ENCODE data around the gene SLC5A11. TPM values are rescaled to one million over a fixed set of nuclear protein-coding genes. Genes with fewer than 3 reads are reported as not detected.

Gene SLC5A11
- polyA plus RNA-seq, 2 donors = 0.01 TPM; not detected in 1

DNA sequence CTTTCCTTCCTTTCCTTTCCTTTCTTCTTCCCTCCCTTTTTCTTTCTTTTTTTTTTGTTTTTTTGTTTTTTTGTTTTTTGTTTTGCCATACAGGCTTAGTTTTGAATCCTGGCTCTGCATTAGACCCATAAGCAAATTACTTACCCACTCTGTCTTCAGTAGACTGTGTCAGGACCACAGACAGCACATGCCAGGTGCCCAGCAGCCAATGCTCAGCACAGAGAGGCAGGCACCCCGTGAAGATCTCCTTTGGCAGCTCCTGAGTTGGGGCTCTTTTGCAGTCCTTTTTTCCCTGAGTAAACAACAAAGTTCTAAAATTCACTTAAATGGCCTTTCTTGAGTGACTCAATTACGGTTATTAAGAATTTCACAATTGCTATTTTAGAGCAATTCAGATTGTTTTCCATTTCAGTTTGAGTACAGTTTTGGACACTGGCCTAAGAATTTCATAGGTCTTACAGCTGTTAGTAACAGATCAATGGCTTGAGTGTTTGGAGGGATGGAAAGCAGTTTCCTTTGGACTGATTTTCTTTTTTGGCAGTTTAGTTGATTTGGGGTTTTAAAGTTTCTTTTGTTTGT, 26.2 kb upstream of the SLC5A11 start:
- Histone ChIP-seq H3K9me3 (ENCODE audit: control insufficient read depth in 2 of 2, insufficient read depth in 1 of 2, low read depth in 1 of 2, low read length in 1 of 2) (no peaks in the 10 kb centered on the region), H3K4me3 (ENCODE audit: low read depth in 1 of 2, low read length in 2 of 2) (no peak overlapping the region), H3K27ac (ENCODE audit: low read depth in 2 of 2, low read length in 1 of 2) (no peak overlapping the region), H3K27me3 (ENCODE audit: control insufficient read depth in 1 of 2, insufficient read depth in 2 of 2, low read length in 2 of 2) (no peaks in the 10 kb centered on the region), H3K4me1 (ENCODE audit: control insufficient read depth in 2 of 2, insufficient read depth in 2 of 2, low read length in 1 of 2) (peaks cover 0 to 4% of the 10 kb centered on the region in 2 donors), H3K36me3 (ENCODE audit: control insufficient read depth in 2 of 2, insufficient read depth in 2 of 2, low read length in 1 of 2) (peaks cover 31 to 63% of the 10 kb centered on the region in 2 donors)
- WGBS, 2 donors = 61 to 64% methylated on average over 2 of the region's 2 CpGs

GRCh38 chr16:24820522-24820921, 25.2 kb upstream of the SLC5A11 start:
- peak overlapping the region in 1 of 2 donors; percentile 33 for H3K27ac ChIP-seq (ENCODE audit: low read depth in 2 of 2, low read length in 1 of 2)
- no peak overlapping the region for H3K4me3 ChIP-seq (ENCODE audit: low read depth in 1 of 2, low read length in 2 of 2)
- H3K9me3 ChIP-seq (ENCODE audit: control insufficient read depth in 2 of 2, insufficient read depth in 1 of 2, low read depth in 1 of 2, low read length in 1 of 2) = no peaks in the 10 kb centered on the region
- 45 to 46% methylated on average over 1 of the region's 1 CpG for WGBS, 2 donors
- H3K4me1 ChIP-seq (ENCODE audit: control insufficient read depth in 2 of 2, insufficient read depth in 2 of 2, low read length in 1 of 2) = peaks cover 0 to 4% of the 10 kb centered on the region in 2 donors
- peaks cover 31 to 60% of the 10 kb centered on the region in 2 donors for H3K36me3 ChIP-seq (ENCODE audit: control insufficient read depth in 2 of 2, insufficient read depth in 2 of 2, low read length in 1 of 2)
- no peaks in the 10 kb centered on the region for H3K27me3 ChIP-seq (ENCODE audit: control insufficient read depth in 1 of 2, insufficient read depth in 2 of 2, low read length in 2 of 2)

DNA sequence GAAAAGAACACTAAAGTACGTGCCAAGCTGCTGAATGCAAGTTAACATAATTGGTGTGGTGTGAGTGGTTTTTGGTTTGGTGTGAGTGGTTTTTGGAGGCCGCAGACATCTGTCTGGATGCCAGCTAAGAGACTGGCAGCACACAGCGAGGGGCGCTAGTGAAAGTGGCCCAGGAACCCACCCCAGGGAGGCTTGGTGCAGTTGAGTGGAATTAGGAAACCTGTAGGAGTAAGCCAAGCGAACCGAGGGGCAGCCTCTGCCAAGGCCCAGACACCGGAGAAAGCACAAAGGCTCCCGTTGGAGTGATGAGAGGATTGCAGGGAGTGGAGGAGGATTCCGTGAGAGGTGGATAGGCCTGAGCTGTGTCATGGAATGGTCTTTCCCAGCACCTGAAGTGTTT, 24.6 kb upstream of the SLC5A11 start:
- no peaks in the 10 kb centered on the region for H3K9me3 ChIP-seq (ENCODE audit: control insufficient read depth in 2 of 2, insufficient read depth in 1 of 2, low read depth in 1 of 2, low read length in 1 of 2)
- 83 to 93% methylated on average over 9 of the region's 9 CpGs for WGBS, 2 donors
- H3K4me3 ChIP-seq (ENCODE audit: low read depth in 1 of 2, low read length in 2 of 2) = no peak overlapping the region
- no peaks in the 10 kb centered on the region for H3K27me3 ChIP-seq (ENCODE audit: control insufficient read depth in 1 of 2, insufficient read depth in 2 of 2, low read length in 2 of 2)
- no peak overlapping the region for H3K27ac ChIP-seq (ENCODE audit: low read depth in 2 of 2, low read length in 1 of 2)
- H3K36me3 ChIP-seq (ENCODE audit: control insufficient read depth in 2 of 2, insufficient read depth in 2 of 2, low read length in 1 of 2) = peaks cover 31 to 54% of the 10 kb centered on the region in 2 donors
- H3K4me1 ChIP-seq (ENCODE audit: control insufficient read depth in 2 of 2, insufficient read depth in 2 of 2, low read length in 1 of 2) = peaks cover 0 to 4% of the 10 kb centered on the region in 2 donors

DNA sequence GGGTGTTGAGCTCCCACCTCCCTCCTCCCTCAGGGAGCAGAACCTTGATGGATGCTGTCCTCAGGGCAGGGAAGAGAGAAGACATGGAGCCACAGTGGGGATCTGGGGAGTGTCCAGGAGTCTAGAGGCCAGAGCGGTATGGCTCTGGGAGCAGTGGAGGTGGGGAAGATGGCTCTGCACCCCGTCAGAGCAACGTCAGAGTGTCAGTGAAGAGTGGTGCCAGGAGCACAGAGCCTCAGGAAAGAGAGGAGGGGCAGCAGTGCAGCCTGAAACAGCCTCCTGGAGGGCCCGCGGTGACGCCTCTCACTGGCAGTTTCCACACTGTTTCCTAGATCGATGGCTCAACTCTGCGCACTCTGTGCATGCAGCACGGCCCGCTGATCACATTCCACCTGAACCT, 23.2 kb upstream of the SLC5A11 start:
- peaks cover 0 to 4% of the 10 kb centered on the region in 2 donors for H3K4me1 ChIP-seq (ENCODE audit: control insufficient read depth in 2 of 2, insufficient read depth in 2 of 2, low read length in 1 of 2)
- H3K27me3 ChIP-seq (ENCODE audit: control insufficient read depth in 1 of 2, insufficient read depth in 2 of 2, low read length in 2 of 2) = no peaks in the 10 kb centered on the region
- no peak overlapping the region for H3K4me3 ChIP-seq (ENCODE audit: low read depth in 1 of 2, low read length in 2 of 2)
- no peaks in the 10 kb centered on the region for H3K9me3 ChIP-seq (ENCODE audit: control insufficient read depth in 2 of 2, insufficient read depth in 1 of 2, low read depth in 1 of 2, low read length in 1 of 2)
- peaks cover 31 to 49% of the 10 kb centered on the region in 2 donors for H3K36me3 ChIP-seq (ENCODE audit: control insufficient read depth in 2 of 2, insufficient read depth in 2 of 2, low read length in 1 of 2)
- 88 to 89% methylated on average over 10 of the region's 10 CpGs for WGBS, 2 donors
- H3K27ac ChIP-seq (ENCODE audit: low read depth in 2 of 2, low read length in 1 of 2) = no peak overlapping the region

DNA sequence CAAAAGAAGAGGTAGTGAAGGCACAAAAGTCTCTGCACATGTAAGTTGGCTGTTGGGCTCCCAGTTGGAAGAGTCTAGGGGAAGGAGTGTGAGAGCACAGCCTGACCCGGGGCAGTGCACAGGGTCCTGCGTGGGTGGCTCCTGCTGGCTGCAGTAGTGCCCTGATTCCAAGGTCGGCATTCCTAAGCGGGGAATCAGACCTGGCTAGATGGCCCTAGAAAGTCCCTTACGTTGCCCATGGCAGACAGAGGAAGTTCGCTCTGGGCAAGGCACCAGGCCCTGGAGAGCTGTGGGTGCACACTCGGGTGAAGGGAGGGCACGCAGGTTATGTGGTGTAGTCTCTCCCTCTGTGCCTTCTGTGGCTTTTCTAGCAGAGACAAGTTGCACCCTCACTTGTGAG, 22.8 kb upstream of the SLC5A11 start:
- 89% methylated on average over 8 of the region's 8 CpGs for WGBS, 2 donors
- no peaks in the 10 kb centered on the region for H3K9me3 ChIP-seq (ENCODE audit: control insufficient read depth in 2 of 2, insufficient read depth in 1 of 2, low read depth in 1 of 2, low read length in 1 of 2)
- H3K4me3 ChIP-seq (ENCODE audit: low read depth in 1 of 2, low read length in 2 of 2) = no peak overlapping the region
- peaks cover 0 to 4% of the 10 kb centered on the region in 2 donors for H3K4me1 ChIP-seq (ENCODE audit: control insufficient read depth in 2 of 2, insufficient read depth in 2 of 2, low read length in 1 of 2)
- no peak overlapping the region for H3K27ac ChIP-seq (ENCODE audit: low read depth in 2 of 2, low read length in 1 of 2)
- H3K27me3 ChIP-seq (ENCODE audit: control insufficient read depth in 1 of 2, insufficient read depth in 2 of 2, low read length in 2 of 2) = no peaks in the 10 kb centered on the region
- H3K36me3 ChIP-seq (ENCODE audit: control insufficient read depth in 2 of 2, insufficient read depth in 2 of 2, low read length in 1 of 2) = peaks cover 31 to 48% of the 10 kb centered on the region in 2 donors

DNA sequence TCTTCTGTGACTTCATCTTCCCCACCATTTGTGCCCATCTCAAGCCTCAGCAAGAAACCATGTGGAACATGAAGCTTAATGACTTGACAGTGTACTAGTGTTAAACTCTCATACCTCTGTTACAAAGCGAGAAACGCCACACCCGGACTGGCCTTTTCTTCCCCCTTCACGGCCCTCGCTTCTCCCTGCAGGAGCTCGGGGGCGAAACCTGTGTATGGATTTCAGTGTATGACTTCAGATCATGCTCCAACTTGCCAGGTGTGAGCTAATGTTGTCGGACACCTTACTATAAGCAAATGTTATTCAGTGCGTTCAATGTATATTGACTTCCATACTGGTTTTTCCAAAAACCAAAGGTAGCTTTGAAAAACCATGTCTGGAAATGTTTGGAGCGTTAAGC, 20.1 kb upstream of the SLC5A11 start:
- peak overlapping the region in 1 of 2 donors; percentile 53 for H3K27ac ChIP-seq (ENCODE audit: low read depth in 2 of 2, low read length in 1 of 2)
- no peaks in the 10 kb centered on the region for H3K4me1 ChIP-seq (ENCODE audit: control insufficient read depth in 2 of 2, insufficient read depth in 2 of 2, low read length in 1 of 2)
- H3K9me3 ChIP-seq (ENCODE audit: control insufficient read depth in 2 of 2, insufficient read depth in 1 of 2, low read depth in 1 of 2, low read length in 1 of 2) = no peaks in the 10 kb centered on the region
- no peaks in the 10 kb centered on the region for H3K27me3 ChIP-seq (ENCODE audit: control insufficient read depth in 1 of 2, insufficient read depth in 2 of 2, low read length in 2 of 2)
- peaks cover 20 to 31% of the 10 kb centered on the region in 2 donors for H3K36me3 ChIP-seq (ENCODE audit: control insufficient read depth in 2 of 2, insufficient read depth in 2 of 2, low read length in 1 of 2)
- H3K4me3 ChIP-seq (ENCODE audit: low read depth in 1 of 2, low read length in 2 of 2) = no peak overlapping the region
- 52 to 63% methylated on average over 10 of the region's 10 CpGs for WGBS, 2 donors

DNA sequence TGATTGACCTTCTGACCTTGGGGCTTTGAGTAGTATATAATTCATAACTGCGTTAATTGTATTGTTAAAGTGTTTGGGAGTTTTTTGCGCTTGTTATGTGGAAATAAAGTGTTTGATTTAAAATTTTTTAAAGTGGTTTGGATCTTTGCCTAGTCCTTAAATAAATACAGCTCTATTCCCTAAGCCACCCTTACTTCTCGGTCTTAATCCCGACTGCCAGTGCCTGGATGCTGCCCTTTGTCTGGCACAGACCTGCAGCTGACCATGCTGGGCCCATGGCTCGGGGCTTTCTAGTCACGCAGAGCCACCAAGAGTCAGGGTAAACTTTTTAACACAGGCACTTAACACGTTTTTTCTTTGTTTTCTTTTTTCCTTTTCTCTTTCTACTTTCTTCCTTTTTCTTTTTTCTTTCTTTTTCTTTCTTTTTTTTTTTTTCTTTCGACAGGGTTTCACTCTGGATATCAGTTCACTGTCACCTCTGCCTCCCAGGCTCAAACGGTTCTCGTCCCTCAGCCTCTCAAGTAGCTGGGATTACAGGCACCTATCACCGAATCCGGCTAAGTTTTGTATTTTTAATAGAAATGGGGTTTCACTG, 19.6 kb upstream of the SLC5A11 start:
- Histone ChIP-seq H3K4me1 (ENCODE audit: control insufficient read depth in 2 of 2, insufficient read depth in 2 of 2, low read length in 1 of 2) (no peaks in the 10 kb centered on the region), H3K9me3 (ENCODE audit: control insufficient read depth in 2 of 2, insufficient read depth in 1 of 2, low read depth in 1 of 2, low read length in 1 of 2) (no peaks in the 10 kb centered on the region), H3K27me3 (ENCODE audit: control insufficient read depth in 1 of 2, insufficient read depth in 2 of 2, low read length in 2 of 2) (no peaks in the 10 kb centered on the region), H3K36me3 (ENCODE audit: control insufficient read depth in 2 of 2, insufficient read depth in 2 of 2, low read length in 1 of 2) (peaks cover 16 to 29% of the 10 kb centered on the region in 2 donors), H3K27ac (ENCODE audit: low read depth in 2 of 2, low read length in 1 of 2) (peak overlapping the region; percentile 40 to 75), H3K4me3 (ENCODE audit: low read depth in 1 of 2, low read length in 2 of 2) (no peak overlapping the region)
- WGBS, 2 donors = 51 to 66% methylated on average over 12 of the region's 12 CpGs

DNA sequence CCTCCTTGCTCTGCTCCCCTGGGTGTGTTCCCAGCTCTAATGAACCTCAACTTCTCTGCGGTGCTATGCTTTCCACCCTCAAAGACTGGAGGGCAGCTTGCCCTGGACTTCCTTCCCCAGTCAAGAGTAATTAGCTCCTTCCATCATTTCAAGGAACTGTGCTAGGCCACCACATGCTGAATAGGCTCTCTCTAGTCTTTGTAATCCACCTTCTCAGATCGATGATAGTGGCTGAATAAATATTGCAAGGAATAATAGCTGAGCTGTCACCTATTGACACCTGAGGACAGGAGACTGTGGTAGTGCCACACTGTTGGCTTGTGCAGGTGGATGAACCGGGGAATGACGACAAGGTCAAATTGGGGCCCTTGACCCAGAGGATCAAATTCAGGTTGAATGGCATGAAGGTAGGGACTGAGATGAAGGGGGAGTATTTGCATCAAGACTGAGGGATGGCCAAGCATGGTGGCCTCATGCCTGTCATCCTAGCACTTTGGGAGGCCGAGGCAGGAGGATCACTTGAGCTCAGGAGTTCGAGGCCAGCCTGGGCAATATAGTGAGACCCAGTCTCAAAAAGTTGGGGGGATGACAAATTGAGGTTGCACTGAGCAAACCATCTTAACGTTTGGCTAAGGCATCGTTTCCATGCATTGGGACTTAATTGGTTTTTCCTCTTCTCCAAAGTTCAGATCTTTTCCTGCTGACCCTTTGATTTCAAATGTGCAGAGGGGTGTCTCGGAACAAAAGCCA, 18.8 kb upstream of the SLC5A11 start:
- Histone ChIP-seq H3K36me3 (ENCODE audit: control insufficient read depth in 2 of 2, insufficient read depth in 2 of 2, low read length in 1 of 2) (peaks cover 8 to 21% of the 10 kb centered on the region in 2 donors), H3K4me1 (ENCODE audit: control insufficient read depth in 2 of 2, insufficient read depth in 2 of 2, low read length in 1 of 2) (no peaks in the 10 kb centered on the region), H3K9me3 (ENCODE audit: control insufficient read depth in 2 of 2, insufficient read depth in 1 of 2, low read depth in 1 of 2, low read length in 1 of 2) (no peaks in the 10 kb centered on the region)

DNA sequence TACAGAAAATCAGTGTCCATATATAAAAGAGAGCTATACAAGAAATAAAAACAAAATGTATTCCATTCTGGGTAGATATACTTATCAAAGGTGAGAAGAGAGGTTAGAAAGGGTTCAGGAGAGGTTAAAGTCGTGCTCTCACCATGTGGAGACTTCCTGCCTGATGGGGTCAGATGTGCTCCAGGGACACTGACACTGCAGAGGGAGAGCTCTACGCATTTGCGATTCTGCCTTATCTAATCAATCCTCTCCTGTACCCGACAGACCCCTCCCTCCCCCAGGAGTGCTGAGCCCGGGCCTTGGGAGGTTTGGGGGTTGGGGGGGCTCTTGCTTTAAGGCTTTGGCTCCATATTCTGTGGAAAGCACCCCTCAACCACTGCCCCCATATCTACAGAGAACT, 16.6 kb upstream of the SLC5A11 start:
- 61 to 62% methylated on average over 5 of the region's 5 CpGs for WGBS, 2 donors
- H3K9me3 ChIP-seq (ENCODE audit: control insufficient read depth in 2 of 2, insufficient read depth in 1 of 2, low read depth in 1 of 2, low read length in 1 of 2) = no peaks in the 10 kb centered on the region
- H3K27ac ChIP-seq (ENCODE audit: low read depth in 2 of 2, low read length in 1 of 2) = no peak overlapping the region
- no peaks in the 10 kb centered on the region for H3K27me3 ChIP-seq (ENCODE audit: control insufficient read depth in 1 of 2, insufficient read depth in 2 of 2, low read length in 2 of 2)
- no peak overlapping the region for H3K4me3 ChIP-seq (ENCODE audit: low read depth in 1 of 2, low read length in 2 of 2)
- H3K4me1 ChIP-seq (ENCODE audit: control insufficient read depth in 2 of 2, insufficient read depth in 2 of 2, low read length in 1 of 2) = peaks cover 0 to under 1% of the 10 kb centered on the region in 2 donors
- H3K36me3 ChIP-seq (ENCODE audit: control insufficient read depth in 2 of 2, insufficient read depth in 2 of 2, low read length in 1 of 2) = peaks cover 0 to 3% of the 10 kb centered on the region in 2 donors

More for the DNA sequence above, 18.8 kb upstream of the SLC5A11 start:
- Histone ChIP-seq H3K4me3 (ENCODE audit: low read depth in 1 of 2, low read length in 2 of 2) (no peak overlapping the region), H3K27me3 (ENCODE audit: control insufficient read depth in 1 of 2, insufficient read depth in 2 of 2, low read length in 2 of 2) (no peaks in the 10 kb centered on the region), H3K27ac (ENCODE audit: low read depth in 2 of 2, low read length in 1 of 2) (no peak overlapping the region)
- 88 to 92% methylated on average over 9 of the region's 9 CpGs for WGBS, 2 donors
